HEK293 (cell line): Measurements from ENCODE around the gene PPP1R18.

ENCODE experiments used
- CTCF ChIA-PET: fragments of 350-600 bp; formaldehyde crosslinking; extraction: SDS; loops from one replicate; lab custom pipeline; 2021; ENCODE audit warnings: antibody characterized with exemption; lab: Yijun Ruan, JAX
- POLR2A ChIA-PET: fragments of 300-600 bp; formaldehyde crosslinking; extraction: SDS; loops from one replicate; lab custom pipeline; 2020; ENCODE audit warnings: antibody characterized with exemption, inconsistent platforms; lab: Yijun Ruan, JAX
- H3K27ac ChIP-seq: fragments of 200-500 bp; sonication (Bioruptor generic); 2 replicates; pipeline ENCODE4 v1.5.1; 2014; ENCODE audit warnings: low read depth, low read length, control low read depth, inconsistent platforms; ENCODE audit errors: extremely low read depth
- H3K36me3 ChIP-seq, 2 experiments: fragments of 200-500 bp in 1 of 2; sonication (Bioruptor generic) in 1 of 2; 1 replicate in 1 of 2; 2 replicates in 1 of 2; pipeline ENCODE4 v1.5.1; 2014 to 2017; ENCODE audit warnings: inconsistent platforms in 2 of 2, low read length in 2 of 2; ENCODE audit not compliant: control insufficient read depth in 2 of 2, insufficient read depth in 1 of 2
- H3K4me1 ChIP-seq: fragments of 200-500 bp; sonication (Bioruptor generic); 2 replicates; pipeline ENCODE4 v1.5.1; 2014; ENCODE audit warnings: mild to moderate bottlenecking, low read length, inconsistent platforms; ENCODE audit not compliant: control insufficient read depth, insufficient read depth
- H3K4me3 ChIP-seq: 2 replicates; pipeline ENCODE4 v1.5.1; 2011; ENCODE audit warnings: low read depth, mild to moderate bottlenecking, control low read depth, low read length, moderate library complexity
- H3K9me3 ChIP-seq: fragments of 200-500 bp; sonication (Bioruptor generic); 2 replicates; pipeline ENCODE4 v1.5.1; 2014; ENCODE audit warnings: low read depth, low read length, inconsistent platforms; ENCODE audit not compliant: control insufficient read depth, insufficient read depth
- EGR2 ChIP-seq: fragments of 450-650 bp; formaldehyde crosslinking; IDR thresholded peaks from 2 replicates; pipeline ENCODE4 v1.5.1; 2016; ENCODE audit warnings: low read depth, missing biosample characterization, missing genetic modification characterization
- GLI2 ChIP-seq: fragments of 450-650 bp; formaldehyde crosslinking; IDR thresholded peaks from 2 replicates; pipeline ENCODE4; 2017; ENCODE audit warnings: missing biosample characterization, missing genetic modification characterization, low read depth, borderline replicate concordance
- GLIS2 ChIP-seq: fragments of 450-650 bp; formaldehyde crosslinking; IDR thresholded peaks from 2 replicates; pipeline ENCODE4 v1.5.1; 2016; ENCODE audit warnings: missing biosample characterization, missing genetic modification characterization
- HOXD13 ChIP-seq: sonication (generic); formaldehyde crosslinking; IDR thresholded peaks from 2 replicates; pipeline ENCODE4 v1.8.0; 2022; ENCODE audit warnings: missing genetic modification reagents, borderline replicate concordance
- IKZF3 ChIP-seq: fragments of 450-650 bp; IDR thresholded peaks from 2 replicates; pipeline ENCODE4 v1.5.0; 2018; ENCODE audit warnings: missing biosample characterization, mild to moderate bottlenecking, missing genetic modification characterization, moderate library complexity
- KLF8 ChIP-seq: fragments of 450-650 bp; formaldehyde crosslinking; IDR thresholded peaks from 2 replicates; pipeline ENCODE4 v1.5.1; 2016; ENCODE audit warnings: missing biosample characterization, missing genetic modification characterization
- MZF1 ChIP-seq: fragments of 450-650 bp; formaldehyde crosslinking; IDR thresholded peaks from 2 replicates; pipeline ENCODE4 v1.5.1; 2017; ENCODE audit warnings: missing biosample characterization, missing genetic modification characterization, borderline replicate concordance
- PRDM1 ChIP-seq: fragments of 450-650 bp; formaldehyde crosslinking; IDR thresholded peaks from 2 replicates; pipeline ENCODE4; 2016; ENCODE audit warnings: missing biosample characterization, missing genetic modification characterization
- SCRT1 ChIP-seq: fragments of 450-650 bp; formaldehyde crosslinking; IDR thresholded peaks from 2 replicates; pipeline ENCODE4 v1.5.1; 2016; ENCODE audit warnings: missing biosample characterization, missing genetic modification characterization, borderline replicate concordance
- ZFHX2 ChIP-seq: fragments of 450-650 bp; formaldehyde crosslinking; conservative IDR thresholded peaks from 2 replicates; pipeline ENCODE4 v1.5.1; 2016; ENCODE audit warnings: missing biosample characterization, missing genetic modification characterization
- ZNF16 ChIP-seq: fragments of 450-650 bp; formaldehyde crosslinking; IDR thresholded peaks from 2 replicates; pipeline ENCODE4 v1.5.1; 2016; ENCODE audit warnings: low read depth, missing biosample characterization, missing genetic modification characterization
- ZNF2 ChIP-seq: fragments of 450-650 bp; formaldehyde crosslinking; IDR thresholded peaks from 2 replicates; pipeline ENCODE4 v1.5.1; 2016; ENCODE audit warnings: missing biosample characterization, missing genetic modification characterization
- ZNF248 ChIP-seq: fragments of 450-650 bp; formaldehyde crosslinking; IDR thresholded peaks from 2 replicates; pipeline ENCODE4 v1.5.1; 2017; ENCODE audit warnings: missing biosample characterization, missing genetic modification characterization
- ZNF274 ChIP-seq, 2 experiments: fragments of 200-500 bp in 1 of 2; fragments of 450-650 bp in 1 of 2; sonication (Bioruptor generic) in 1 of 2; formaldehyde crosslinking in 1 of 2; IDR thresholded peaks; 2 replicates each; pipeline versions ENCODE4 v1.5.1 to v1.6.1; 2014 to 2016; ENCODE audit warnings: borderline replicate concordance in 1 of 2, inconsistent platforms in 1 of 2, low read length in 1 of 2, missing biosample characterization in 1 of 2, missing genetic modification characterization in 1 of 2
- ZNF324 ChIP-seq: fragments of 450-650 bp; formaldehyde crosslinking; IDR thresholded peaks from 2 replicates; pipeline ENCODE4 v1.5.1; 2016; ENCODE audit warnings: missing biosample characterization, missing genetic modification characterization
- ZNF335 ChIP-seq: fragments of 450-650 bp; formaldehyde crosslinking; conservative IDR thresholded peaks from 2 replicates; pipeline ENCODE4 v1.5.1; 2016; ENCODE audit warnings: missing biosample characterization, missing genetic modification characterization
- ZNF48 ChIP-seq: fragments of 450-650 bp; formaldehyde crosslinking; IDR thresholded peaks from 2 replicates; pipeline ENCODE4 v1.5.1; 2016; ENCODE audit warnings: missing biosample characterization, missing genetic modification characterization
- ZNF530 ChIP-seq: fragments of 450-650 bp; formaldehyde crosslinking; IDR thresholded peaks from 2 replicates; pipeline ENCODE4 v1.5.1; 2016; ENCODE audit warnings: low read depth, missing biosample characterization, missing genetic modification characterization
- ZNF555 ChIP-seq: fragments of 450-650 bp; formaldehyde crosslinking; conservative IDR thresholded peaks from 2 replicates; pipeline ENCODE4 v1.5.1; 2017; ENCODE audit warnings: missing biosample characterization, mild to moderate bottlenecking, missing genetic modification characterization, inconsistent platforms
- ZNF571 ChIP-seq: fragments of 450-650 bp; formaldehyde crosslinking; IDR thresholded peaks from 2 replicates; pipeline ENCODE4 v1.5.0; 2017; ENCODE audit warnings: missing biosample characterization, missing genetic modification characterization
- ZNF629 ChIP-seq: fragments of 450-650 bp; formaldehyde crosslinking; IDR thresholded peaks from 2 replicates; pipeline ENCODE4 v1.5.1; 2017; ENCODE audit warnings: missing biosample characterization, missing genetic modification characterization
- ZNF747 ChIP-seq: fragments of 450-650 bp; formaldehyde crosslinking; IDR thresholded peaks from 2 replicates; pipeline ENCODE4 v1.5.1; 2016; ENCODE audit warnings: missing biosample characterization, missing genetic modification characterization
- ZNF76 ChIP-seq: fragments of 450-650 bp; formaldehyde crosslinking; IDR thresholded peaks from 2 replicates; pipeline ENCODE4; 2016; ENCODE audit warnings: low read depth, missing biosample characterization, missing genetic modification characterization, borderline replicate concordance
- TF ChIP-seq, protein P1 (sequence below): fragments of 450-650 bp; formaldehyde crosslinking; IDR thresholded peaks from 2 replicates; pipeline ENCODE4 v1.5.1; 2016; ENCODE audit warnings: missing biosample characterization, missing genetic modification characterization
- TF ChIP-seq, protein P2 (sequence below): fragments of 450-650 bp; formaldehyde crosslinking; IDR thresholded peaks from 2 replicates; pipeline ENCODE4 v1.5.1; 2016; ENCODE audit warnings: missing biosample characterization, missing genetic modification characterization
- TF ChIP-seq, protein P3 (sequence below): fragments of 450-650 bp; formaldehyde crosslinking; IDR thresholded peaks from 2 replicates; pipeline ENCODE4 v1.5.1; 2016; ENCODE audit warnings: missing biosample characterization, missing genetic modification characterization
- TF ChIP-seq, protein P4 (sequence below): fragments of 450-650 bp; formaldehyde crosslinking; IDR thresholded peaks from 2 replicates; pipeline ENCODE4 v1.5.1; 2016; ENCODE audit warnings: missing biosample characterization, missing genetic modification characterization
- TF ChIP-seq, protein P5 (sequence below): fragments of 450-650 bp; formaldehyde crosslinking; IDR thresholded peaks from 2 replicates; pipeline ENCODE4 v1.5.1; 2016; ENCODE audit warnings: missing biosample characterization, missing genetic modification characterization
- TF ChIP-seq, protein P6 (sequence below): fragments of 450-650 bp; formaldehyde crosslinking; IDR thresholded peaks from 2 replicates; pipeline ENCODE4 v1.5.1; 2016; ENCODE audit warnings: missing biosample characterization, missing genetic modification characterization, low read depth

PPP1R18 gene

DNA sequence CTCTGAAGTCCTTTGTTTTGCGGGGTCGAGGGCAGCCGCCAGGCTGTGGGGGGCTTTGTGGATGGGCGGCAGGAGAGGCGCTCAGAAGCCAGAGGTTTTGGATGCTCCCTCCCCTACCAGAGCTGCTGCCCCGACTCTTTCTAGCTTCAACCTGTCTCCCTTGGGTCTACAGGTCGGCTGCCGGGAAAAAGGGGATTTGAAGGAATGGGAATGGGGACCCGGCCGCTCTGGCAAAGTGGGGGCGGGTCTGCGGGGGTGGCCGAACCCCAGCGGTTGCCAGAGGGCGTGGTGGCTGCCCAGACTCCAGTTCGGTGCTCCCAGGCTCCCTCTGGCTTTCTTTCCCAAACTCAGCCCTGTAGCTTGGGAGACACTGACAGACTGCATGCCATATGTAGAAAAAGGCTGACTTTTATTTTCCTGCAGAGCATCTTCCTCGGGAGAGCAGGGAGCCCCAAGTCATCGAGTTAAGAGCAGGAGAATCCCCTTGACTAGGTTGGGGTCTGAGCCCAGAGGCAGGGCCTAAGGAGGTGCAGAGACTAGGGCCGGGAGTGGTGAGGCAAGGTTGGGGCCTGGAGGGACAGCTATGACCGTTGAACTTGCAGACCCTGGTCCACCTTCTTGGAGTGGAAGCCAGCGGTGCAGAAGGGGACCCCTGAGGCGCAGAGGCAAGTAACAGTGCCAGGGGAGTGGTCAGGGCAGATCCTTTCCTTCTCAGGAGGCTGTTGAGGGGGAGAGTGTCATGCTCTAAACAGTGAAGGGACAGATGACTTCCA lies 1.4 kb upstream of the PPP1R18 start:
- CTCF ChIA-PET, result interaction anchor here (0.5 to 5.4 kb wide), 16 partner anchors 10 to 141 kb away, joined by 3 to 45 read pairs (median 4); partner anchors contain the start of genes DHX16 and MDC1
- POLR2A ChIA-PET, result interaction anchor here (0.6 to 14.5 kb wide), 16 partner anchors 9 to 471 kb away, joined by 3 to 235 read pairs (median 3); partner anchors contain the start of genes DHX16, FLOT1, IER3 and MDC1
- peaks cover 0 to 6% of the 10 kb centered on the region in 2 experiments; a peak in 2 of 3 replicates for H3K36me3 ChIP-seq
- H3K9me3 ChIP-seq, result no peaks in the 10 kb centered on the region
- peak overlapping the region; percentile 52 for H3K4me3 ChIP-seq
- peaks cover 23% of the 10 kb centered on the region for H3K4me1 ChIP-seq
- peak overlapping the region; percentile 94 for H3K27ac ChIP-seq
- TF ChIP-seq PRDM1 (tag by site-specific recombination) (no peak), ZNF747 (tag by site-specific recombination) (no peak), ZNF16 (no peak), GLI2 (tag by site-specific recombination) (no peak), ZNF76 (peak; percentile 60), ZNF48 (no peak), EGR2 (tag by site-specific recombination) (no peak), ZNF629 (tag by site-specific recombination) (no peak), KLF8 (no peak), ZNF2 (tag by site-specific recombination) (no peak), ZNF530 (tag by site-specific recombination) (no peak), ZNF335 (peak; percentile 66), ZNF248 (tag by site-specific recombination) (no peak), ZNF555 (tag by site-specific recombination) (no peak), GLIS2 (tag by site-specific recombination) (peak; percentile 36; the same call in 1 of the 2 replicates), ZFHX2 (tag by site-specific recombination) (0 out of 2 replicates have a peak, but pooled peaks have one; percentile 4), MZF1 (tag by site-specific recombination) (peak; percentile 34; the same call in 1 of the 2 replicates), SCRT1 (tag by site-specific recombination) (no peak), ZNF324 (no peak), ZNF274 (IDR thresholded peaks at IDR 0.05; ENCODE audit: low read length) (no peak), ZNF274 (tag by site-specific recombination; IDR thresholded peaks at IDR 0.05; ENCODE audit: borderline replicate concordance) (no peak), ZNF571 (no peak), HOXD13 (CRISPR knock-in tag) (no peak), IKZF3 (tag by site-specific recombination) (0 out of 2 replicates have a peak, but pooled peaks have one; percentile 12)
- TF ChIP-seq, protein P1, sequence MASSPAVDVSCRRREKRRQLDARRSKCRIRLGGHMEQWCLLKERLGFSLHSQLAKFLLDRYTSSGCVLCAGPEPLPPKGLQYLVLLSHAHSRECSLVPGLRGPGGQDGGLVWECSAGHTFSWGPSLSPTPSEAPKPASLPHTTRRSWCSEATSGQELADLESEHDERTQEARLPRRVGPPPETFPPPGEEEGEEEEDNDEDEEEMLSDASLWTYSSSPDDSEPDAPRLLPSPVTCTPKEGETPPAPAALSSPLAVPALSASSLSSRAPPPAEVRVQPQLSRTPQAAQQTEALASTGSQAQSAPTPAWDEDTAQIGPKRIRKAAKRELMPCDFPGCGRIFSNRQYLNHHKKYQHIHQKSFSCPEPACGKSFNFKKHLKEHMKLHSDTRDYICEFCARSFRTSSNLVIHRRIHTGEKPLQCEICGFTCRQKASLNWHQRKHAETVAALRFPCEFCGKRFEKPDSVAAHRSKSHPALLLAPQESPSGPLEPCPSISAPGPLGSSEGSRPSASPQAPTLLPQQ (tag by site-specific recombination), result no peak
- TF ChIP-seq, protein P2, sequence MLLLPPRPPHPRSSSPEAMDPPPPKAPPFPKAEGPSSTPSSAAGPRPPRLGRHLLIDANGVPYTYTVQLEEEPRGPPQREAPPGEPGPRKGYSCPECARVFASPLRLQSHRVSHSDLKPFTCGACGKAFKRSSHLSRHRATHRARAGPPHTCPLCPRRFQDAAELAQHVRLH (tag by site-specific recombination), result no peak
- TF ChIP-seq, protein P3, sequence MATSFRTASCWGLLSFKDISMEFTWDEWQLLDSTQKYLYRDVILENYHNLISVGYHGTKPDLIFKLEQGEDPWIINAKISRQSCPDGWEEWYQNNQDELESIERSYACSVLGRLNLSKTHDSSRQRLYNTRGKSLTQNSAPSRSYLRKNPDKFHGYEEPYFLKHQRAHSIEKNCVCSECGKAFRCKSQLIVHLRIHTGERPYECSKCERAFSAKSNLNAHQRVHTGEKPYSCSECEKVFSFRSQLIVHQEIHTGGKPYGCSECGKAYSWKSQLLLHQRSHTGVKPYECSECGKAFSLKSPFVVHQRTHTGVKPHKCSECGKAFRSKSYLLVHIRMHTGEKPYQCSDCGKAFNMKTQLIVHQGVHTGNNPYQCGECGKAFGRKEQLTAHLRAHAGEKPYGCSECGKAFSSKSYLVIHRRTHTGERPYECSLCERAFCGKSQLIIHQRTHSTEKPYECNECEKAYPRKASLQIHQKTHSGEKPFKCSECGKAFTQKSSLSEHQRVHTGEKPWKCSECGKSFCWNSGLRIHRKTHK (tag by site-specific recombination), result no peak
- TF ChIP-seq, protein P4, sequence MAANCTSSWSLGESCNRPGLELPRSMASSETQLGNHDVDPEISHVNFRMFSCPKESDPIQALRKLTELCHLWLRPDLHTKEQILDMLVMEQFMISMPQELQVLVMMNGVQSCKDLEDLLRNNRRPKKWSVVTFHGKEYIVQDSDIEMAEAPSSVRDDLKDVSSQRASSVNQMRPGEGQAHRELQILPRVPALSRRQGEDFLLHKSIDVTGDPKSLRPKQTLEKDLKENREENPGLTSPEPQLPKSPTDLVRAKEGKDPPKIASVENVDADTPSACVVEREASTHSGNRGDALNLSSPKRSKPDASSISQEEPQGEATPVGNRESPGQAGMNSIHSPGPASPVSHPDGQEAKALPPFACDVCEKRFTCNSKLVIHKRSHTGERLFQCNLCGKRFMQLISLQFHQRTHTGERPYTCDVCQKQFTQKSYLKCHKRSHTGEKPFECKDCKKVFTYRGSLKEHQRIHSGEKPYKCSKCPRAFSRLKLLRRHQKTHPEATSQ (tag by site-specific recombination), result no peak
- TF ChIP-seq, protein P5, sequence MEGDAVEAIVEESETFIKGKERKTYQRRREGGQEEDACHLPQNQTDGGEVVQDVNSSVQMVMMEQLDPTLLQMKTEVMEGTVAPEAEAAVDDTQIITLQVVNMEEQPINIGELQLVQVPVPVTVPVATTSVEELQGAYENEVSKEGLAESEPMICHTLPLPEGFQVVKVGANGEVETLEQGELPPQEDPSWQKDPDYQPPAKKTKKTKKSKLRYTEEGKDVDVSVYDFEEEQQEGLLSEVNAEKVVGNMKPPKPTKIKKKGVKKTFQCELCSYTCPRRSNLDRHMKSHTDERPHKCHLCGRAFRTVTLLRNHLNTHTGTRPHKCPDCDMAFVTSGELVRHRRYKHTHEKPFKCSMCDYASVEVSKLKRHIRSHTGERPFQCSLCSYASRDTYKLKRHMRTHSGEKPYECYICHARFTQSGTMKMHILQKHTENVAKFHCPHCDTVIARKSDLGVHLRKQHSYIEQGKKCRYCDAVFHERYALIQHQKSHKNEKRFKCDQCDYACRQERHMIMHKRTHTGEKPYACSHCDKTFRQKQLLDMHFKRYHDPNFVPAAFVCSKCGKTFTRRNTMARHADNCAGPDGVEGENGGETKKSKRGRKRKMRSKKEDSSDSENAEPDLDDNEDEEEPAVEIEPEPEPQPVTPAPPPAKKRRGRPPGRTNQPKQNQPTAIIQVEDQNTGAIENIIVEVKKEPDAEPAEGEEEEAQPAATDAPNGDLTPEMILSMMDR (tag by site-specific recombination), result peak; percentile 55; the same call in 1 of the 2 replicates
- TF ChIP-seq, protein P6, sequence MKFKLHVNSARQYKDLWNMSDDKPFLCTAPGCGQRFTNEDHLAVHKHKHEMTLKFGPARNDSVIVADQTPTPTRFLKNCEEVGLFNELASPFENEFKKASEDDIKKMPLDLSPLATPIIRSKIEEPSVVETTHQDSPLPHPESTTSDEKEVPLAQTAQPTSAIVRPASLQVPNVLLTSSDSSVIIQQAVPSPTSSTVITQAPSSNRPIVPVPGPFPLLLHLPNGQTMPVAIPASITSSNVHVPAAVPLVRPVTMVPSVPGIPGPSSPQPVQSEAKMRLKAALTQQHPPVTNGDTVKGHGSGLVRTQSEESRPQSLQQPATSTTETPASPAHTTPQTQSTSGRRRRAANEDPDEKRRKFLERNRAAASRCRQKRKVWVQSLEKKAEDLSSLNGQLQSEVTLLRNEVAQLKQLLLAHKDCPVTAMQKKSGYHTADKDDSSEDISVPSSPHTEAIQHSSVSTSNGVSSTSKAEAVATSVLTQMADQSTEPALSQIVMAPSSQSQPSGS (tag by site-specific recombination), result no peak
